ENCODE results near the gene S100A10. TPM values are rescaled to one million over a fixed set of nuclear protein-coding genes. Genes with fewer than 3 reads are reported as not detected.
A peak's percentile ranks its signal among the peaks of the same experiment; 100 is the strongest.

S100A10 gene
- total RNA-seq, 2 experiments from 2014 or later: 159 to 170 TPM

DNA sequence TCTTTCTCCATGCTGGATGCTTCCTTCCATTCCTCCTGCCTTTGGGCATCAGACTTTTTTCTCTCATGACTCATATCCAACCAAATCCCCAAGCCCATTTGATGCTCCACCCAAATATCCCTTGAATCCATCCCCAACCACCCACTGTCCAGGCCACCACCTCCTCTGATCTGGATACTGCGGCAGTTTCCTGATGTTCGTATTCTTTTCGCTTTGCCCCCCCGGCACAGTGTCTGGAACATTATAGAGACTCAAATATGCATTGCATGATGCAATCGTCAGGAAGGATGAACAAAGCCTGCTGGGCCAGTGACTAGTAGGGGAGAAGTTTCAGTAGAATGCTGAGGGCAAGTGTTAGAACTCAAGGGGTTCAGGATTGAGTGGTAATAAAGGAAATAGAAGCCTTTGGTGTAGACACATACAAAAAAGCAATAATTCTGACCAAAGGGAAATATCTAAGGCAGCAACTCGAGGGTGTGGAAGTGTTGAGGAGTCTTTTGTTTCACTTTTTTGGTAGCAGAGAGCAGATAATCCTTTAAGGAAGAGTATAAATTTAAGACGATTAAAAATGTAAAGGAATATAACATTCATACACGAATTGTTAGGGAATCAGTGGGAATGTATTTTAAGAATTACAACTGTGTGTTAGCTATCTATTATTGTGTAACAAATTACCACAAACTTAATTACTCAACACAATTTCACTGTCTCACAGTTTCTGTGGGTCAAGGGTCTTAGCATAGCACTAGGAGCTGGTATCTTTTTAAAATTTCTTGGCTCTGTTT is 35.7 kb upstream of the S100A10 start:
- intact Hi-C loops (cut with micrococcal nuclease): no loop called here
- no peaks in the 10 kb centered on the region for H3K9me3 Mint-ChIP-seq
- DNase-seq: peak; percentile 69
- H3K36me3 Mint-ChIP-seq (ENCODE audit: low read depth): peaks cover 36% of the 10 kb centered on the region
- H3K27me3 Mint-ChIP-seq (ENCODE audit: low read depth): no peaks in the 10 kb centered on the region
- CTCF ChIA-PET: interaction anchor here (0.5 to 1.0 kb wide), 3 partner anchors 20 to 141 kb away, joined by 4 to 5 read pairs (median 4); no protein-coding TSS in a partner anchor
- peak overlapping the region; percentile 16 for H3K4me3 Mint-ChIP-seq
- peak overlapping the region; percentile 94 for H3K27ac Mint-ChIP-seq
- H3K4me1 Mint-ChIP-seq (ENCODE audit: low read depth): peaks cover 31% of the 10 kb centered on the region

DNA sequence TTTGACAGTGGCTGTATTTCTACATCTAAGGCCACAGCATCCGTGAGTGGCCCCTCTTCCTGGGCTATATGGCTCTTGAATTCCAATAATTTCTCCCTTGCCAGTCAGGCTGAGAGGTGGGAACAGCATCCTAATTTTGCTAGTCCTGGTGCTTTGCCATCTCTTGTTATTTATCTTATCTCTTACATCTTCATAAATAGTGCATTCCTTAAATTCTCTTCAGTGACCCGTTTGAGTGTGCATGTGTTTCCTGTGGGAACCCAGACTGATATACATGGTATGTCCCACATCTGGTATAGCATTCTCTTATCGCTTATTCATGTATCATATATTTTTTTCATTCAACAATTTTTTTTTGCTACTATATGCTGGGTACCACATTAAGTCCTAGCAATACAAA is 33.2 kb upstream of the S100A10 start:
- no peak overlapping the region for H3K27ac Mint-ChIP-seq
- intact Hi-C loops (cut with micrococcal nuclease): no loop called here
- peaks cover 20% of the 10 kb centered on the region for H3K4me1 Mint-ChIP-seq (ENCODE audit: low read depth)
- DNase-seq: no peak
- H3K27me3 Mint-ChIP-seq (ENCODE audit: low read depth): no peaks in the 10 kb centered on the region
- peaks cover 15% of the 10 kb centered on the region for H3K36me3 Mint-ChIP-seq (ENCODE audit: low read depth)
- CTCF ChIA-PET: interaction anchor here (0.7 kb wide), 1 partner anchor 12 kb away, joined by 4 read pairs; no protein-coding TSS in a partner anchor
- H3K4me3 Mint-ChIP-seq: no peak overlapping the region
- no peaks in the 10 kb centered on the region for H3K9me3 Mint-ChIP-seq

DNA sequence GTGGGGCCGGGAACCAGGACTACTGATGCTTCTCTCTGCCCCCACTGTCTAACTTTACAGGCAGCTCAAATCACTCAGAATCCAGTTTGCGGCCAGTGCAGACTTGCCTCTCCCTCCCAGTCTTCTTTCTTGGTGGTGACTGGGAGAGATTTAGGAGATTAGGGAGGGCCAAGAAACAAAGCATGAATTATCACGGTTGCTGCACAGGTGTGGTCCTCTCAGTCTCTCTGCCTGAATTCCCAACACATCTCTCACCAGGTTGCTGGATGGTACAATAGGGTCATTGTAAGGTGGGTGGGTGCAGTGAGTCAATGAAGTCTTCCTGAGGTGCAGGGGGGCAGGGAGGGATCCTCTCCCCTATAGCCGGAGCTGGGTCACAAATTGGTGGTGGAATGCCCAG is 30.6 kb upstream of the S100A10 start:
- CTCF ChIA-PET: interaction anchor here (0.6 to 1.7 kb wide), 4 partner anchors 8 to 40 kb away, joined by 3 to 4 read pairs (median 3); no protein-coding TSS in a partner anchor
- H3K4me3 Mint-ChIP-seq: no peak overlapping the region
- no peak overlapping the region for H3K27ac Mint-ChIP-seq
- H3K4me1 Mint-ChIP-seq (ENCODE audit: low read depth): peaks cover 9% of the 10 kb centered on the region
- DNase-seq: no peak
- H3K36me3 Mint-ChIP-seq (ENCODE audit: low read depth): peaks cover 2% of the 10 kb centered on the region
- H3K27me3 Mint-ChIP-seq (ENCODE audit: low read depth): no peaks in the 10 kb centered on the region
- H3K9me3 Mint-ChIP-seq: no peaks in the 10 kb centered on the region
- intact Hi-C loops (cut with micrococcal nuclease): no loop called here

DNA sequence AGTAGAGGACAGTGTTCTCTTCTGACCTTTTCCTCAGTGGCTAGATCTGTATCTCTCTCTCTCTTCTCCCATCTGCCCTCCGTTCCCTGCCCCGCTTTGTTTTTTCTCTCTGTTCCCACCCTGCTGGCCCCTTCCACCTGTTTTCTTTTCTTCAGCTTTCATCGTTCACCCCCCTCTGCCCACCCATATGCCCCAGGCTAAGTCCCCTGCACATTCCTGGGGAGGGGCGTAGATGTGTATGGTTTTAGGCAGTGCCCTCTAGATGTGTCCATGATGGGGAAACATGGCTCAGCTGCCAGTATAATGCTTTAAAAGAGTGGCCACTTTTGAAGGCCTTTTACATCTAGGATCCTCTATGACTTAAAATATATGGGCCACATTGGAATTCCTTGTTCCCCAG is 29.6 kb upstream of the S100A10 start:
- Mint-ChIP-seq H3K9me3 (no peaks in the 10 kb centered on the region), H3K4me3 (no peak overlapping the region), H3K27ac (no peak overlapping the region), H3K27me3 (ENCODE audit: low read depth) (no peaks in the 10 kb centered on the region), H3K4me1 (ENCODE audit: low read depth) (no peaks in the 10 kb centered on the region), H3K36me3 (ENCODE audit: low read depth) (no peaks in the 10 kb centered on the region)
- intact Hi-C loops (cut with micrococcal nuclease): no loop called here
- DNase-seq: no peak
- CTCF ChIA-PET: interaction anchor here (2.2 kb wide), 1 partner anchor 11 kb away, joined by 6 read pairs; no protein-coding TSS in a partner anchor

DNA sequence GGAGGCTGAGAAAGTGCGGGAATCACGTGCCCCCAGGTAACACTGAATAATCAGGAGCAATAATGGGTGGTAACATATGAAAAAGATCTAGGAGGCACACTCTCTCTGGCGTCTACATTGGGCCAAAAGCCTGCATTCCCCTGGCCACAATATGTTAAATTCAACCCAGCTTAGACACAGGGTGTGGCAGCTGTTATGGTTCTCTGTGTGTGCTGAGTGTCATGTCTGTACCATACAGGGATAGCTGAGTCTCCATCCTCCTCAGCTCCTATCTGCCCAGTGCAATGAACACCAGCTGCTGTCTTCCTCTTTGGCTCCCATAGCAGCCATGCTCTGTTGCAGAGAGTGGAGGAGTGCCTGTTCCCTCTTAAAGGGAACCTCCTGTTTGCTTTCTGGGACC is 28.8 kb upstream of the S100A10 start:
- DNase-seq: no peak
- Mint-ChIP-seq H3K27ac (no peak overlapping the region), H3K27me3 (ENCODE audit: low read depth) (no peaks in the 10 kb centered on the region), H3K4me3 (no peak overlapping the region), H3K4me1 (ENCODE audit: low read depth) (no peaks in the 10 kb centered on the region), H3K9me3 (no peaks in the 10 kb centered on the region), H3K36me3 (ENCODE audit: low read depth) (no peaks in the 10 kb centered on the region)
- intact Hi-C loops (cut with micrococcal nuclease): no loop called here
- CTCF ChIA-PET: interaction anchor here (1.6 to 2.2 kb wide), 2 partner anchors 12 to 83 kb away, joined by 3 to 6 read pairs; no protein-coding TSS in a partner anchor

DNA sequence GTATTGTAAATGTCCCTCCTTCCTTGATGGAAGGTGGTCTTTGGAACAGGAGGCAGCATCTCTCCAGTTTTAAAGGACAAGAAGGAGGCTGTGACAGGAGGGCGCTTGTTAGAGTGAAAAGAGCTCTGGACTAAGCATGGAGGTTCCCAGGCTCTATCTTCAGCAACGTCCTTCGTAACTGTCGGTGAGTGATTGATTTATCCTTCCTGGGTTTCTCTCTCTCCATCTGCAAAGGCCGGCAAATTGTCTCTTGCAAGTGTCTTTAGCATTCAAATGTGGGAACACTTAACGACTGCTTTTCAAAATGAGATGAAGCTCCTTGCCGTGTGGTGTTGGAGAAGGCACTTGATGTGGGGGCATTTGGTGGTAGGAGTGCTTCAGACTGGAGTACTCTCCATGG is 27.9 kb upstream of the S100A10 start:
- CTCF ChIA-PET: interaction anchor here (1.6 to 2.2 kb wide), 2 partner anchors 13 to 83 kb away, joined by 3 to 6 read pairs; no protein-coding TSS in a partner anchor
- Mint-ChIP-seq H3K27ac (no peak overlapping the region), H3K36me3 (ENCODE audit: low read depth) (no peaks in the 10 kb centered on the region), H3K4me3 (no peak overlapping the region), H3K27me3 (ENCODE audit: low read depth) (no peaks in the 10 kb centered on the region), H3K4me1 (ENCODE audit: low read depth) (no peaks in the 10 kb centered on the region), H3K9me3 (no peaks in the 10 kb centered on the region)
- intact Hi-C loops (cut with micrococcal nuclease): no loop called here
- DNase-seq: no peak

DNA sequence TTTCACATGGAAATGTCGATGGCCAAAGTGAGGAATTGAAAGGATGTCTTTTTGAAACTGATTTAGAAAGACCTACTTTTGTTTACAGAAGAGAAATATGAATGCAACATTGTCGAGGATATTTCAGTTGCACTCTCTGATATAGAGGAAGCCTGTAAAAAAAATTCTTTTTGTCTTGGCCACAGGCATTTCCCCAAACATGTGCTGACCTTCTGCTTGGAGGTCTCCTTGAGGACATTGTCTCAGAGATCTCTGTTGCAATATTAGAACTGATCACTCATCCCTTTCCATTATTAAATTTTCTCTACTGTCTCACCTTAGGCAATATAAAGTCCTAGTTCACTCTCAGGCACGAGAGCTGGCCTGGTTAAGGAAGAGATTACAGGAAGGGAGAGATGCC is 27.2 kb upstream of the S100A10 start:
- Mint-ChIP-seq H3K36me3 (ENCODE audit: low read depth) (no peaks in the 10 kb centered on the region), H3K9me3 (no peaks in the 10 kb centered on the region), H3K4me1 (ENCODE audit: low read depth) (no peaks in the 10 kb centered on the region), H3K27me3 (ENCODE audit: low read depth) (no peaks in the 10 kb centered on the region), H3K4me3 (no peak overlapping the region), H3K27ac (no peak overlapping the region)
- CTCF ChIA-PET: interaction anchor here (2.2 kb wide), 1 partner anchor 14 kb away, joined by 6 read pairs; no protein-coding TSS in a partner anchor
- intact Hi-C loops (cut with micrococcal nuclease): no loop called here
- no peak for DNase-seq

DNA sequence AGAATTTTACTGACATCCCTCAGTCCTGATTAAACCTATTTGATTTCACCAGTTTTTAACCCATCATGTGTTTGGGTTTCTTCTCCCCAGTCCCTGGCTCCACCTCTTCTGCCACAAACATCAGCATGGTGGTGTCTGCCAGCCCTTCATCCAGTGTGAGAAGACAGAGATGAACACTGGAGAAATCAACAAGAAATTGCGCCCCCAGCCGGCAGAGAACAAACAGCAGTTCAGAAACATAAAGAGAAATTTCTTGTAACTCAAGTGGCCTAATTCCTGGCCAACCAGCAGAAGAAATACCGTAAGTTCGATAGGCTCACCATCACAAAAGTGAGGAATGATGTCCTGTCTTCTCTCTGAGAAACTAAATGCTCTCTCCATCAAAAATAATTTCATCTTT is 24.9 kb upstream of the S100A10 start:
- no peaks in the 10 kb centered on the region for H3K4me1 Mint-ChIP-seq (ENCODE audit: low read depth)
- intact Hi-C loops (cut with micrococcal nuclease): no loop called here
- CTCF ChIA-PET: interaction anchor here (0.7 to 1.5 kb wide), 5 partner anchors 20 to 94 kb away, joined by 3 to 5 read pairs (median 3); no protein-coding TSS in a partner anchor
- H3K36me3 Mint-ChIP-seq (ENCODE audit: low read depth): no peaks in the 10 kb centered on the region
- no peaks in the 10 kb centered on the region for H3K27me3 Mint-ChIP-seq (ENCODE audit: low read depth)
- peak; percentile 66 for DNase-seq
- H3K4me3 Mint-ChIP-seq: no peak overlapping the region
- H3K9me3 Mint-ChIP-seq: no peaks in the 10 kb centered on the region
- no peak overlapping the region for H3K27ac Mint-ChIP-seq

DNA sequence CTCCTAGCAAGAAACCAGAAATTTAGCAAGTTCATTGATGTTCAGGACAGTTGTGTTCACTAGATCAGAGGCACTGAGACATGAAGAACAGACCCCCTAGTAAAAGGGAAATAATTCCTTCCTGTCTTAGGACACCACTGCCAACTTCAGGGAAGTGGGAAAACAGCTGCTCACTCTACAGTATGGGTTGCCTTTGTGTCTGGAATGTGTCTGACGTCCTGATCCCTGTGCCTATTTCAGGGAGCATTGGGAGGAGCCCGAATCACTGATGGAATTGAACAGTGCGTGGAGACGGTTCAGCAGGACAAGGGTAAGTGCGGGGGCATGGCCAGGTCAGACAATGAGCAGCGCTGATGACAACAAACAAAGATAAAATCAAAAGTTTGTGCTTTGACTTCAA is 22.1 kb upstream of the S100A10 start:
- CTCF ChIA-PET: interaction anchor here (0.9 to 1.4 kb wide), 4 partner anchors 9 to 135 kb away, joined by 3 to 4 read pairs (median 4); no protein-coding TSS in a partner anchor
- Mint-ChIP-seq H3K9me3 (no peaks in the 10 kb centered on the region), H3K4me1 (ENCODE audit: low read depth) (no peaks in the 10 kb centered on the region), H3K27ac (no peak overlapping the region), H3K4me3 (no peak overlapping the region), H3K27me3 (ENCODE audit: low read depth) (peaks cover 4% of the 10 kb centered on the region), H3K36me3 (ENCODE audit: low read depth) (no peaks in the 10 kb centered on the region)
- intact Hi-C loops (cut with micrococcal nuclease): no loop called here
- no peak for DNase-seq

DNA sequence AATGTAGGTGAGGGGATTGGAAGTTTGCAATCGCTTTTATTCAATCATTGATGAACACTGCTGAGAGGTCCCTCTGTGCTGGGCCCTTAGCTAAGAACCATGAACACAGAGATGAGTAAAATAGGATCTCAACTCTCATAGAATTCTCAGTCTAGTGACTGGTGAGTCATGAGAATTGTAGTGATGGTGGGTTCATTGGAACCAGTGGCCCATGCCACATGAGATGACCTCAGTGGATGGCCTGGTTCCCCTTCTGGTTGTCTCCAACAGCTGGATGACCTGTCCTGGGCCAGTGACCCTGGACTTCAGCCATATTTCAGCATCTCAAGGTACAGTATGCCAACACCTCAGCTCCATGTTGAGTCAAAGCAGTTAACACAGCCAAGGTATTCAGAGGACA is 21.3 kb upstream of the S100A10 start:
- H3K27ac Mint-ChIP-seq: no peak overlapping the region

DNA sequence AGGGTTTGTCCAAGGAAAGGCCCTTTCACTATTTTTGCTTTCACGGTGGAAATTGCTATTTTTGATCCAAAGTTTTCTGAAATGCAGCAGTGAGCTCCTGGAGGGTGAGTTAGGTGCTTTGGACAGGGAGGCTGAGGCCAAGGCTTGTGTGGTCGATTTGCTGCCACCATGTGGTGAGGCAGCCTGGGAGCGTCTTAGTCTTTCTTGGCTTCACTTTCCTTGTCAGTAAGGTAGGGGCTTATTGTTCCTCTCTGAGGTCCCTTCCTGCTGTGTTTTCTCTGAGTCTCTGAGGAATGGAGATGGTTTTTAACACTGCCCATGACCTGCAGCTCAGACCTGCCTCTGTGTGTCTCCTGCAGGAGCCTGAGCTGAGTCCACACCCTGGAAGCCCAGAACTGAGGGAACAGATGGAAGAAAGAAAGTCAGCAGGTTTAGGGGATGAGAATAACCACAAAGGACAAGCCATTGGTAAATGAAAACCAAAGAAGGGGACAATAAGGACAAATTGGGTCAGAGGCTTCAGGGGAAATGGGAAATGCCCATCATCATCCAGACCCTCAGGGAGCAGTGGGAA is 20.1 kb upstream of the S100A10 start:
- no peak overlapping the region for H3K4me3 Mint-ChIP-seq

More for the DNA sequence above, 21.3 kb upstream of the S100A10 start:
- Mint-ChIP-seq H3K4me1 (ENCODE audit: low read depth) (no peaks in the 10 kb centered on the region), H3K4me3 (no peak overlapping the region), H3K9me3 (no peaks in the 10 kb centered on the region), H3K27me3 (ENCODE audit: low read depth) (peaks cover 4% of the 10 kb centered on the region), H3K36me3 (ENCODE audit: low read depth) (no peaks in the 10 kb centered on the region)
- intact Hi-C loops (cut with micrococcal nuclease): no loop called here
- DNase-seq: no peak
- CTCF ChIA-PET: interaction anchor here (0.7 to 3.4 kb wide), 6 partner anchors 10 to 81 kb away, joined by 3 to 43 read pairs (median 4); no protein-coding TSS in a partner anchor

DNA sequence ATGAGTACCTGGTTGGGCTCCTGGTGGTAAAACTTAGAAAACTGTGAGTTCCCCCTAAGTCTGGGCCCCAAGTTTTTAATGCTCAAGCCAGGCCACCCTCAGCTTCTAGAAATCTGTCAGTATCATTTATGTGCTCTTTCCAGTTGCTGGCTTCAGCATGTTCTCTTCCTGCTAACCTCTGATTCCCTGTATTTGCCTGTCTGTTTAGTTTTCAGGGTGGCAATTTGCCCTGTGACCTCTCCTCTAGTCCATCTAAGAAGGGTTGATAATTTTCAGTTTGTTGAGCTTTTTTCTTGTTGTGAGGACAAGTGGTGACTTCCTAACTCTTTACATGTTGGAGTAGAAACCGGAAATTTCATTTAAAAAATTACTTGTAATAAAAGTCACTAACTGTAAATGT is 16.0 kb upstream of the S100A10 start:
- Mint-ChIP-seq H3K27ac (no peak overlapping the region), H3K4me3 (no peak overlapping the region), H3K27me3 (ENCODE audit: low read depth) (peaks cover 4% of the 10 kb centered on the region), H3K36me3 (ENCODE audit: low read depth) (no peaks in the 10 kb centered on the region), H3K9me3 (no peaks in the 10 kb centered on the region), H3K4me1 (ENCODE audit: low read depth) (no peaks in the 10 kb centered on the region)
- DNase-seq: no peak
- CTCF ChIA-PET: interaction anchor here (0.7 kb wide), 1 partner anchor 7 kb away, joined by 3 read pairs; no protein-coding TSS in a partner anchor
- intact Hi-C loops (cut with micrococcal nuclease): no loop called here

More for the DNA sequence above, 20.1 kb upstream of the S100A10 start:
- Mint-ChIP-seq H3K9me3 (no peaks in the 10 kb centered on the region), H3K27me3 (ENCODE audit: low read depth) (peaks cover 4% of the 10 kb centered on the region), H3K36me3 (ENCODE audit: low read depth) (no peaks in the 10 kb centered on the region), H3K4me1 (ENCODE audit: low read depth) (no peaks in the 10 kb centered on the region), H3K27ac (no peak overlapping the region)
- CTCF ChIA-PET: interaction anchor here (0.5 to 3.4 kb wide), 13 partner anchors 11 to 532 kb away, joined by 3 to 43 read pairs (median 3); no protein-coding TSS in a partner anchor
- intact Hi-C loops (cut with micrococcal nuclease): loop anchor here (1.0 kb wide), 1 partner anchor 45 kb away; no protein-coding TSS in a partner anchor
- peak; percentile 66 for DNase-seq
